ENCODE measurements around the gene SLC25A13.

SLC25A13 gene

GRCh38 chr7:96236198-96237039 lies 85.5 kb downstream of the SLC25A13 start:
- no peak overlapping the region for H3K4me3 ChIP-seq (ENCODE audit: low read length in 2 of 2)
- no peaks in the 10 kb centered on the region for H3K9me3 ChIP-seq (ENCODE audit: control insufficient read depth in 2 of 2, low read length in 2 of 2)
- H3K27me3 ChIP-seq (ENCODE audit: control insufficient read depth in 2 of 2, insufficient read depth in 2 of 2, low read length in 2 of 2), result no peaks in the 10 kb centered on the region
- H3K36me3 ChIP-seq (ENCODE audit: control insufficient read depth in 2 of 2, insufficient read depth in 2 of 2, low read length in 2 of 2), result peaks cover 0 to 4% of the 10 kb centered on the region in 2 donors
- H3K27ac ChIP-seq (ENCODE audit: low read depth in 2 of 2, low read length in 2 of 2), result no peak overlapping the region
- no peaks in the 10 kb centered on the region for H3K4me1 ChIP-seq (ENCODE audit: control insufficient read depth in 2 of 2, insufficient read depth in 2 of 2, low read length in 2 of 2)
- H3K9ac ChIP-seq (ENCODE audit: low read depth in 1 of 2, low read length in 2 of 2), result no peak overlapping the region

GRCh38 chr7:96235281-96235680 lies 86.6 kb downstream of the SLC25A13 start:
- no peaks in the 10 kb centered on the region for H3K9me3 ChIP-seq (ENCODE audit: control insufficient read depth in 2 of 2, low read length in 2 of 2)
- H3K9ac ChIP-seq (ENCODE audit: low read depth in 1 of 2, low read length in 2 of 2), result no peak overlapping the region
- H3K36me3 ChIP-seq (ENCODE audit: control insufficient read depth in 2 of 2, insufficient read depth in 2 of 2, low read length in 2 of 2), result peaks cover 0 to 4% of the 10 kb centered on the region in 2 donors
- no peak overlapping the region for H3K4me3 ChIP-seq (ENCODE audit: low read length in 2 of 2)
- H3K27ac ChIP-seq (ENCODE audit: low read depth in 2 of 2, low read length in 2 of 2), result no peak overlapping the region
- H3K4me1 ChIP-seq (ENCODE audit: control insufficient read depth in 2 of 2, insufficient read depth in 2 of 2, low read length in 2 of 2), result no peaks in the 10 kb centered on the region
- H3K27me3 ChIP-seq (ENCODE audit: control insufficient read depth in 2 of 2, insufficient read depth in 2 of 2, low read length in 2 of 2), result no peaks in the 10 kb centered on the region

- Histone ChIP-seq H3K36me3 (ENCODE audit: control insufficient read depth in 2 of 2, insufficient read depth in 2 of 2, low read length in 2 of 2) (peaks cover 2 to 4% of the 10 kb centered on the region in 2 donors), H3K4me1 (ENCODE audit: control insufficient read depth in 2 of 2, insufficient read depth in 2 of 2, low read length in 2 of 2) (no peaks in the 10 kb centered on the region), H3K4me3 (ENCODE audit: low read length in 2 of 2) (no peak overlapping the region), H3K27ac (ENCODE audit: low read depth in 2 of 2, low read length in 2 of 2) (no peak overlapping the region), H3K9ac (ENCODE audit: low read depth in 1 of 2, low read length in 2 of 2) (no peak overlapping the region), H3K27me3 (ENCODE audit: control insufficient read depth in 2 of 2, insufficient read depth in 2 of 2, low read length in 2 of 2) (no peaks in the 10 kb centered on the region), H3K9me3 (ENCODE audit: control insufficient read depth in 2 of 2, low read length in 2 of 2) (no peaks in the 10 kb centered on the region)
Observed at GRCh38 chr7:96233528-96234154, 88.3 kb downstream of the SLC25A13 start.

GRCh38 chr7:96233084-96233483 lies 88.8 kb downstream of the SLC25A13 start:
- Histone ChIP-seq H3K36me3 (ENCODE audit: control insufficient read depth in 2 of 2, insufficient read depth in 2 of 2, low read length in 2 of 2) (peaks cover 2 to 4% of the 10 kb centered on the region in 2 donors), H3K27ac (ENCODE audit: low read depth in 2 of 2, low read length in 2 of 2) (no peak overlapping the region), H3K4me3 (ENCODE audit: low read length in 2 of 2) (no peak overlapping the region)

GRCh38 chr7:96228760-96229159 lies 93.1 kb downstream of the SLC25A13 start:
- H3K9ac ChIP-seq (ENCODE audit: low read depth in 1 of 2, low read length in 2 of 2), result no peak overlapping the region
- no peaks in the 10 kb centered on the region for H3K9me3 ChIP-seq (ENCODE audit: control insufficient read depth in 2 of 2, low read length in 2 of 2)
- no peak overlapping the region for H3K27ac ChIP-seq (ENCODE audit: low read depth in 2 of 2, low read length in 2 of 2)
- H3K27me3 ChIP-seq (ENCODE audit: control insufficient read depth in 2 of 2, insufficient read depth in 2 of 2, low read length in 2 of 2), result no peaks in the 10 kb centered on the region
- no peaks in the 10 kb centered on the region for H3K4me1 ChIP-seq (ENCODE audit: control insufficient read depth in 2 of 2, insufficient read depth in 2 of 2, low read length in 2 of 2)
- peaks cover 0 to 2% of the 10 kb centered on the region in 2 donors for H3K36me3 ChIP-seq (ENCODE audit: control insufficient read depth in 2 of 2, insufficient read depth in 2 of 2, low read length in 2 of 2)
- H3K4me3 ChIP-seq (ENCODE audit: low read length in 2 of 2), result no peak overlapping the region

More at GRCh38 chr7:96233084-96233483, 88.8 kb downstream of the SLC25A13 start:
- Histone ChIP-seq H3K9ac (ENCODE audit: low read depth in 1 of 2, low read length in 2 of 2) (no peak overlapping the region), H3K9me3 (ENCODE audit: control insufficient read depth in 2 of 2, low read length in 2 of 2) (no peaks in the 10 kb centered on the region), H3K27me3 (ENCODE audit: control insufficient read depth in 2 of 2, insufficient read depth in 2 of 2, low read length in 2 of 2) (no peaks in the 10 kb centered on the region), H3K4me1 (ENCODE audit: control insufficient read depth in 2 of 2, insufficient read depth in 2 of 2, low read length in 2 of 2) (no peaks in the 10 kb centered on the region)

- H3K36me3 ChIP-seq (ENCODE audit: control insufficient read depth in 2 of 2, insufficient read depth in 2 of 2, low read length in 2 of 2), result peaks cover 0 to 2% of the 10 kb centered on the region in 2 donors
- no peaks in the 10 kb centered on the region for H3K9me3 ChIP-seq (ENCODE audit: control insufficient read depth in 2 of 2, low read length in 2 of 2)
- H3K9ac ChIP-seq (ENCODE audit: low read depth in 1 of 2, low read length in 2 of 2), result no peak overlapping the region
- H3K4me3 ChIP-seq (ENCODE audit: low read length in 2 of 2), result no peak overlapping the region
- no peak overlapping the region for H3K27ac ChIP-seq (ENCODE audit: low read depth in 2 of 2, low read length in 2 of 2)
- H3K4me1 ChIP-seq (ENCODE audit: control insufficient read depth in 2 of 2, insufficient read depth in 2 of 2, low read length in 2 of 2), result no peaks in the 10 kb centered on the region
- H3K27me3 ChIP-seq (ENCODE audit: control insufficient read depth in 2 of 2, insufficient read depth in 2 of 2, low read length in 2 of 2), result no peaks in the 10 kb centered on the region
Observed at GRCh38 chr7:96225251-96225650, 96.6 kb downstream of the SLC25A13 start.

GRCh38 chr7:96224685-96225084 lies 97.2 kb downstream of the SLC25A13 start:
- Histone ChIP-seq H3K36me3 (ENCODE audit: control insufficient read depth in 2 of 2, insufficient read depth in 2 of 2, low read length in 2 of 2) (peaks cover 0 to 2% of the 10 kb centered on the region in 2 donors), H3K4me3 (ENCODE audit: low read length in 2 of 2) (no peak overlapping the region), H3K27me3 (ENCODE audit: control insufficient read depth in 2 of 2, insufficient read depth in 2 of 2, low read length in 2 of 2) (no peaks in the 10 kb centered on the region), H3K9ac (ENCODE audit: low read depth in 1 of 2, low read length in 2 of 2) (no peak overlapping the region), H3K9me3 (ENCODE audit: control insufficient read depth in 2 of 2, low read length in 2 of 2) (no peaks in the 10 kb centered on the region), H3K27ac (ENCODE audit: low read depth in 2 of 2, low read length in 2 of 2) (no peak overlapping the region), H3K4me1 (ENCODE audit: control insufficient read depth in 2 of 2, insufficient read depth in 2 of 2, low read length in 2 of 2) (no peaks in the 10 kb centered on the region)

- H3K36me3 ChIP-seq (ENCODE audit: control insufficient read depth in 2 of 2, insufficient read depth in 2 of 2, low read length in 2 of 2), result no peaks in the 10 kb centered on the region
- H3K27ac ChIP-seq (ENCODE audit: low read depth in 2 of 2, low read length in 2 of 2), result no peak overlapping the region
- no peaks in the 10 kb centered on the region for H3K27me3 ChIP-seq (ENCODE audit: control insufficient read depth in 2 of 2, insufficient read depth in 2 of 2, low read length in 2 of 2)
- no peak overlapping the region for H3K9ac ChIP-seq (ENCODE audit: low read depth in 1 of 2, low read length in 2 of 2)
- peaks cover 0 to 3% of the 10 kb centered on the region in 2 donors for H3K4me1 ChIP-seq (ENCODE audit: control insufficient read depth in 2 of 2, insufficient read depth in 2 of 2, low read length in 2 of 2)
- H3K9me3 ChIP-seq (ENCODE audit: control insufficient read depth in 2 of 2, low read length in 2 of 2), result no peaks in the 10 kb centered on the region
- no peak overlapping the region for H3K4me3 ChIP-seq (ENCODE audit: low read length in 2 of 2)
Observed at GRCh38 chr7:96224073-96224472, 97.8 kb downstream of the SLC25A13 start.

- H3K4me1 ChIP-seq (ENCODE audit: control insufficient read depth in 2 of 2, insufficient read depth in 2 of 2, low read length in 2 of 2), result peaks cover 0 to 3% of the 10 kb centered on the region in 2 donors
- H3K4me3 ChIP-seq (ENCODE audit: low read length in 2 of 2), result no peak overlapping the region
- no peak overlapping the region for H3K9ac ChIP-seq (ENCODE audit: low read depth in 1 of 2, low read length in 2 of 2)
- no peaks in the 10 kb centered on the region for H3K36me3 ChIP-seq (ENCODE audit: control insufficient read depth in 2 of 2, insufficient read depth in 2 of 2, low read length in 2 of 2)
- no peaks in the 10 kb centered on the region for H3K27me3 ChIP-seq (ENCODE audit: control insufficient read depth in 2 of 2, insufficient read depth in 2 of 2, low read length in 2 of 2)
- no peaks in the 10 kb centered on the region for H3K9me3 ChIP-seq (ENCODE audit: control insufficient read depth in 2 of 2, low read length in 2 of 2)
- H3K27ac ChIP-seq (ENCODE audit: low read depth in 2 of 2, low read length in 2 of 2), result no peak overlapping the region
Observed at GRCh38 chr7:96221888-96222287, 100.0 kb downstream of the SLC25A13 start.

GRCh38 chr7:96219378-96220130 lies 102.3 kb downstream of the SLC25A13 start:
- Histone ChIP-seq H3K27me3 (ENCODE audit: control insufficient read depth in 2 of 2, insufficient read depth in 2 of 2, low read length in 2 of 2) (no peaks in the 10 kb centered on the region), H3K27ac (ENCODE audit: low read depth in 2 of 2, low read length in 2 of 2) (no peak overlapping the region), H3K4me3 (ENCODE audit: low read length in 2 of 2) (no peak overlapping the region), H3K4me1 (ENCODE audit: control insufficient read depth in 2 of 2, insufficient read depth in 2 of 2, low read length in 2 of 2) (peaks cover 0 to 3% of the 10 kb centered on the region in 2 donors), H3K9me3 (ENCODE audit: control insufficient read depth in 2 of 2, low read length in 2 of 2) (no peaks in the 10 kb centered on the region), H3K36me3 (ENCODE audit: control insufficient read depth in 2 of 2, insufficient read depth in 2 of 2, low read length in 2 of 2) (no peaks in the 10 kb centered on the region), H3K9ac (ENCODE audit: low read depth in 1 of 2, low read length in 2 of 2) (no peak overlapping the region)
